Measurements from ENCODE around the gene HLA-DMB. TPM values are rescaled to one million over a fixed set of nuclear protein-coding genes. Genes with fewer than 3 reads are reported as not detected.

HLA-DMB gene
- total RNA-seq, 1 experiment from 2014 or later, result 35.9 TPM

- intact Hi-C loops (cut with micrococcal nuclease; ENCODE audit: unreplicated experiment), result no loop called here
- no TSS peak for BruUV-seq (replicated peaks)
- CTCF ChIA-PET, result no interaction called here
These were observed 50.0 kb downstream of the HLA-DMB start for GRCh38 chr6:32890831-32891230.

GRCh38 chr6:32889533-32889932, 51.3 kb downstream of the HLA-DMB start:
- intact Hi-C loops (cut with micrococcal nuclease; ENCODE audit: unreplicated experiment), result no loop called here
- Mint-ChIP-seq H3K4me1 (ENCODE audit: low read depth, unreplicated experiment) (peaks cover 30% of the 10 kb centered on the region), H3K27me3 (ENCODE audit: unreplicated experiment) (no peaks in the 10 kb centered on the region), H3K4me3 (ENCODE audit: low read depth, unreplicated experiment) (no peak overlapping the region), H3K9me3 (ENCODE audit: low read depth, unreplicated experiment) (no peaks in the 10 kb centered on the region), H3K27ac (ENCODE audit: unreplicated experiment) (no peak overlapping the region), H3K36me3 (ENCODE audit: insufficient read depth, unreplicated experiment) (peaks cover 15% of the 10 kb centered on the region)
- BruUV-seq (replicated peaks), result no TSS peak
- CTCF ChIA-PET, result no interaction called here
- DNase-seq, result no peak
- TF ChIP-seq CTCF (IDR thresholded peaks at IDR 0.05; ENCODE audit: unreplicated experiment), result no peak

More at GRCh38 chr6:32890831-32891230, 50.0 kb downstream of the HLA-DMB start:
- H3K27me3 Mint-ChIP-seq (ENCODE audit: unreplicated experiment), result no peaks in the 10 kb centered on the region
- peaks cover 28% of the 10 kb centered on the region for H3K36me3 Mint-ChIP-seq (ENCODE audit: insufficient read depth, unreplicated experiment)
- H3K4me1 Mint-ChIP-seq (ENCODE audit: low read depth, unreplicated experiment), result peaks cover 29% of the 10 kb centered on the region
- no peak for TF ChIP-seq CTCF (IDR thresholded peaks at IDR 0.05; ENCODE audit: unreplicated experiment)
- no peak for DNase-seq
- no peaks in the 10 kb centered on the region for H3K9me3 Mint-ChIP-seq (ENCODE audit: low read depth, unreplicated experiment)
- no peak overlapping the region for H3K4me3 Mint-ChIP-seq (ENCODE audit: low read depth, unreplicated experiment)
- H3K27ac Mint-ChIP-seq (ENCODE audit: unreplicated experiment), result no peak overlapping the region

- H3K36me3 Mint-ChIP-seq (ENCODE audit: insufficient read depth, unreplicated experiment), result peaks cover 6% of the 10 kb centered on the region
- DNase-seq, result no peak
- CTCF ChIA-PET, result interaction anchor here (1.0 to 1.3 kb wide), 2 partner anchors 64 to 96 kb away, joined by 4 to 7 read pairs; partner anchors contain the start of gene HLA-DMA
- H3K27me3 Mint-ChIP-seq (ENCODE audit: unreplicated experiment), result no peaks in the 10 kb centered on the region
- intact Hi-C loops (cut with micrococcal nuclease; ENCODE audit: unreplicated experiment), result no loop called here
- no peak overlapping the region for H3K27ac Mint-ChIP-seq (ENCODE audit: unreplicated experiment)
- no TSS peak for BruUV-seq (replicated peaks)
- no peak overlapping the region for H3K4me3 Mint-ChIP-seq (ENCODE audit: low read depth, unreplicated experiment)
- H3K9me3 Mint-ChIP-seq (ENCODE audit: low read depth, unreplicated experiment), result no peaks in the 10 kb centered on the region
- no peak for TF ChIP-seq CTCF (IDR thresholded peaks at IDR 0.05; ENCODE audit: unreplicated experiment)
- H3K4me1 Mint-ChIP-seq (ENCODE audit: low read depth, unreplicated experiment), result peaks cover 30% of the 10 kb centered on the region
These were observed 52.3 kb downstream of the HLA-DMB start for GRCh38 chr6:32888576-32888975.

GRCh38 chr6:32887616-32888015, 53.2 kb downstream of the HLA-DMB start:
- CTCF ChIA-PET, result interaction anchor here (1.0 to 1.3 kb wide), 2 partner anchors 65 to 97 kb away, joined by 4 to 7 read pairs; partner anchors contain the start of gene HLA-DMA
- TF ChIP-seq CTCF (IDR thresholded peaks at IDR 0.05; ENCODE audit: unreplicated experiment), result no peak
- no peak for DNase-seq
- Mint-ChIP-seq H3K27ac (ENCODE audit: unreplicated experiment) (no peak overlapping the region), H3K27me3 (ENCODE audit: unreplicated experiment) (no peaks in the 10 kb centered on the region), H3K9me3 (ENCODE audit: low read depth, unreplicated experiment) (no peaks in the 10 kb centered on the region), H3K4me3 (ENCODE audit: low read depth, unreplicated experiment) (no peak overlapping the region), H3K36me3 (ENCODE audit: insufficient read depth, unreplicated experiment) (no peaks in the 10 kb centered on the region), H3K4me1 (ENCODE audit: low read depth, unreplicated experiment) (peaks cover 23% of the 10 kb centered on the region)
- intact Hi-C loops (cut with micrococcal nuclease; ENCODE audit: unreplicated experiment), result no loop called here
- BruUV-seq (replicated peaks), result no TSS peak

Data from Calu3 (cell line).